GM21737 (cell line): ENCODE data around the gene TRIM3.
A peak's percentile ranks its signal among the peaks of the same experiment; 100 is the strongest.

Experiments
- ATAC-seq: cut with Tn5 transposase; IDR thresholded peaks from one replicate; pipeline ENCODE4 v1.9.1; 2021; ENCODE audit warnings: mild to moderate bottlenecking, moderate library complexity; ENCODE audit not compliant: unreplicated experiment

The TRIM3 gene

GRCh38 chr11:6404342-6405051 lies 69.2 kb downstream of the TRIM3 start:
- ATAC-seq, result no peak

DNA sequence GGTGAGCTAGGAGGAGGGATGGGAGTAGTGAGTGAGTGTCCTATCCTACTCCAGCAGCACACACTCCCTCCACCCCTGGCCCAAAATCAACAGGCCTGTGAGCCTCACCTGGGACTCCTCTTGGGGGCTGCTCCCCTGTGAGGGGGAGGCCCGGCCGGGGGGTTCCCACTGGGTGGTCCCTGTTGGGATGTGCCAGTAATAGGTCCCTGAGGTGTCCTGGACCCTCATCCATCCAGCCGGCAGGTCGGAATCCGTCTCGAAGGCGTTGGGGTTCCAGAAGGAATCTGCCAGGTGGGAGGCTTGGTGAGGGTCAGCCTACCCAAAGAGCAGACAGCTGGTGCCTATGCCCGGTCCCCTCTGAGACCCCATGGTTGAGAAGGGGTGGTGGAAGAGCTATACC lies 70.2 kb downstream of the TRIM3 start:
- no peak for ATAC-seq

GRCh38 chr11:6402561-6402981 lies 71.2 kb downstream of the TRIM3 start:
- ATAC-seq, result peak; percentile 92

DNA sequence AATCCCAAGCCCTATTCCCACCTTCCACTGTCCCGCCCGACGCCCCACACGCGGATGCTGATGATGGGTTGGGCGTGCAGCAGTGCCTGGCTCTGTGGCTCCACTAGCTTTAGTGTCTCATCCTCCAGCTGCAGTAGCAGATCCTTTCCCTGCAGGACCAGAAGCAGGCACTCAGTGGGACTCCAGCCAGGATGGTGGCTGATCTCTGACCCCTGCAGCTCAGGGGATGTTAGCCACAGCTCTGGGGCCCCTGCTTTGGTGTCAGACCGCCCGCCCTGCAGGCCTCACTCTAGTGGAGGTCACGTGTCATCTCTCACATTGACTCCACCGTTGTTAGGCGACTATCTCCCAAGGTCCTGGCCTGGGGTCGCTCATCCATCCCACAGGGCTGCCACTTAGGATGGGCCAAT lies 71.7 kb downstream of the TRIM3 start:
- ATAC-seq, result peak; percentile 28

- no peak for ATAC-seq
These were observed 72.3 kb downstream of the TRIM3 start for GRCh38 chr11:6401464-6401863.

- no peak for ATAC-seq
These were observed 73.1 kb downstream of the TRIM3 start for GRCh38 chr11:6400431-6401345.
